Heart left ventricle (tissue), 13 donors: ENCODE measurements around the gene ANGPTL8.

Source experiments
- POLR2A ChIP-seq, 2 donors: fragments of 450-650 bp; IDR thresholded peaks; one replicate each; pipeline ENCODE4 v1.6.1; 2017; ENCODE audit warnings: antibody characterized with exemption in 2 of 2, mild to moderate bottlenecking in 2 of 2, moderate library complexity in 2 of 2
- TF ChIP-seq, protein P1 (sequence below), 12 donors: fragments of 200-600 bp; sonication (generic) in 4 of 12; IDR thresholded peaks; one replicate each; pipeline versions ENCODE4 v1.5.0 to v1.8.0; 2018 to 2022; ENCODE audit warnings: antibody characterized with exemption in 12 of 12, mild to moderate bottlenecking in 5 of 12
- donor health status: ischemic (EF 13 %, LVEDD 7.1; RV severe dilation, severe dysfunction).
- donor health status: DM: no; HTN: yes; CAD: no.
- donor health status: DM: no; HTN: no; CAD: no.
- donor health status: ischemic (EF 25% LVEDD 6.9; RV normal size, moderate dysfunction).
- donor health status: ischemic (EF 25% LVEDD 5.7; RV mildly dilated, moderate dysfunction).
- donor health status: ischemic (EF 35%, LVEDD 5.7; RV mildly dilated, moderate dysfunction).
- donor health status: nonischemic (EF 11% LVEDD 7.7; RV severe dilation, severe dysfunction).
- donor health status: DM: yes; HTN: yes; CAD: no.
- donor health status: PGD.
- donor health status: ischemic (EF 29% LVEDD 5.4; RV normal size, mild dysfunction).
- donor health status: nonischemic (EF 23%, LVEDD 6.1; RV moderate dilation, normal function).

DNA sequence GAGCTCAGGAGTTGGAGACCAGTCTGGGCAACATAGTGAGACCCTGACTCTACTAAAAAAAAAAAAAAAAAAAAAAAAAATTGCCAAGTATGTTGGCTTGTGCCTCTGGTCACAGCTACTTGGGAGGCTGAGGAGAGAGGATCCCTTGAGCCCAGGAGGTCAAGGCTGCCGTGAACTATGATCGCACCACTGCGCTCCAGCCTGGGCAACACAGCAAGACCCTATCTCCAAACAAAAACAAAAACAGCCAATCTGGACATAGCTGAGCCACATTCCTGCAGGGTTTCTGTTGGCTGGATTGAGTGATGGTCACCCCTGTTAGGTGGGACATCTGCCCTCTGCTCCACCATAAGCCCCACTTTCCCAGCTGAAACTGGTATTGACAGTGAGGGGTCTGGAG lies 13.6 kb upstream of the ANGPTL8 start:
- TF ChIP-seq, protein P1, sequence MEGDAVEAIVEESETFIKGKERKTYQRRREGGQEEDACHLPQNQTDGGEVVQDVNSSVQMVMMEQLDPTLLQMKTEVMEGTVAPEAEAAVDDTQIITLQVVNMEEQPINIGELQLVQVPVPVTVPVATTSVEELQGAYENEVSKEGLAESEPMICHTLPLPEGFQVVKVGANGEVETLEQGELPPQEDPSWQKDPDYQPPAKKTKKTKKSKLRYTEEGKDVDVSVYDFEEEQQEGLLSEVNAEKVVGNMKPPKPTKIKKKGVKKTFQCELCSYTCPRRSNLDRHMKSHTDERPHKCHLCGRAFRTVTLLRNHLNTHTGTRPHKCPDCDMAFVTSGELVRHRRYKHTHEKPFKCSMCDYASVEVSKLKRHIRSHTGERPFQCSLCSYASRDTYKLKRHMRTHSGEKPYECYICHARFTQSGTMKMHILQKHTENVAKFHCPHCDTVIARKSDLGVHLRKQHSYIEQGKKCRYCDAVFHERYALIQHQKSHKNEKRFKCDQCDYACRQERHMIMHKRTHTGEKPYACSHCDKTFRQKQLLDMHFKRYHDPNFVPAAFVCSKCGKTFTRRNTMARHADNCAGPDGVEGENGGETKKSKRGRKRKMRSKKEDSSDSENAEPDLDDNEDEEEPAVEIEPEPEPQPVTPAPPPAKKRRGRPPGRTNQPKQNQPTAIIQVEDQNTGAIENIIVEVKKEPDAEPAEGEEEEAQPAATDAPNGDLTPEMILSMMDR (IDR thresholded peaks at IDR 0.05): no peak
- no peak for TF ChIP-seq POLR2A (IDR thresholded peaks at IDR 0.05)
